ENCODE results near the gene HOTAIR.

The HOTAIR gene

DNA sequence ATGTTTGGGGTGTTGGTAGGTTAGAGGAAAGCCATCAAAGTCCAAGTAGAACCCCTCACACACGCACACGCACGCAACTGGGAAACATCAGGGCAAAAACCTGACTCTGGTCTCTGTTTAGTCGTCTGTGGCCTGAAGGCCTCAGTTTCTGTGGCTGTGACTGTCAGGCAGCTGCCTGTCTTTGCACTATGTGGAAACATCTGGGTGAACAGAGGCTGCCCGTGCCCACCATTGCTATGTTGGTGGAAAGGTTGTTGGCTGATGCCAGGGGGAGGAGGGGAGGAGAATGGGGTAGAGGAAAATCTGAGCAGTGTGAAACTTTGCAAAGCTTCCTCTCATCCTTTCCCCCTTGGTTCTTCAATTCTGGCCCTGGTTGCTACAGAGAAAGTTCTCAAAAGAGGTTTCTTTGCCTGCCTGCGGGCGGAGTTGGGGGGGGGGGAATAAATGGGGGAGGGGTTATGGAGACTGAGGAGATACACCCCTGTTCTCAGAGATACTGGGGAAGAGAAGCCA is 17.7 kb upstream of the HOTAIR start:
- Histone ChIP-seq H3K14ac (ENCODE audit: low read length in 2 of 2) (no peak overlapping the region), H3K4me2 (ENCODE audit: low read length, poor library complexity, severe bottlenecking) (peak overlapping the region; percentile 81), H4K91ac (ENCODE audit: low read length) (no peak overlapping the region), H2BK12ac (ENCODE audit: low read length in 2 of 2) (no peak overlapping the region), H2AFZ (ENCODE audit: low read depth, low read length) (no peak overlapping the region), H3K9me3 (ENCODE audit: control insufficient read depth, low read length) (no peaks in the 10 kb centered on the region), H2AK5ac (ENCODE audit: low read length, severe bottlenecking) (peak overlapping the region; percentile 68), H3K36me3 (ENCODE audit: control insufficient read depth in 1 of 2, insufficient read depth in 2 of 2, low read depth in 1 of 2, low read length in 2 of 2) (no peaks in the 10 kb centered on the region), H3K27me3 (ENCODE audit: control insufficient read depth in 1 of 2, insufficient read depth in 1 of 2, low read length in 2 of 2) (peaks cover 0 to 4% of the 10 kb centered on the region in 2 experiments), H3K4me3 (ENCODE audit: insufficient read depth in 1 of 2, low read depth in 1 of 2, low read length in 2 of 2) (peak overlapping the region in 1 of 2 experiments; percentile 92), H2BK120ac (ENCODE audit: low read depth, low read length) (no peak overlapping the region), H3K4ac (ENCODE audit: low read depth in 1 of 2, low read length in 2 of 2) (no peak overlapping the region), H3K23ac (ENCODE audit: low read length in 2 of 2) (no peak overlapping the region), H3K9ac (ENCODE audit: low read length) (peak overlapping the region; percentile 98), H3K27ac (ENCODE audit: low read length, poor library complexity, severe bottlenecking) (peak overlapping the region; percentile 62), H3K79me1 (replicated peaks; ENCODE audit: low read length, poor library complexity, severe bottlenecking) (peaks cover 2% of the 10 kb centered on the region), H3K4me1 (ENCODE audit: control insufficient read depth, insufficient read depth, low read depth, low read length) (peaks cover 35% of the 10 kb centered on the region), H2BK15ac (ENCODE audit: low read depth, poor library complexity, severe bottlenecking) (no peak overlapping the region), H2BK5ac (ENCODE audit: low read depth, low read length, poor library complexity, severe bottlenecking) (no peak overlapping the region), H3K18ac (ENCODE audit: low read depth in 1 of 2, low read length in 2 of 2) (no peak overlapping the region), H4K8ac (ENCODE audit: low read length) (no peak overlapping the region)
- WGBS: 65% methylated on average over 7 of the region's 7 CpGs
- DNase-seq: no peak

DNA sequence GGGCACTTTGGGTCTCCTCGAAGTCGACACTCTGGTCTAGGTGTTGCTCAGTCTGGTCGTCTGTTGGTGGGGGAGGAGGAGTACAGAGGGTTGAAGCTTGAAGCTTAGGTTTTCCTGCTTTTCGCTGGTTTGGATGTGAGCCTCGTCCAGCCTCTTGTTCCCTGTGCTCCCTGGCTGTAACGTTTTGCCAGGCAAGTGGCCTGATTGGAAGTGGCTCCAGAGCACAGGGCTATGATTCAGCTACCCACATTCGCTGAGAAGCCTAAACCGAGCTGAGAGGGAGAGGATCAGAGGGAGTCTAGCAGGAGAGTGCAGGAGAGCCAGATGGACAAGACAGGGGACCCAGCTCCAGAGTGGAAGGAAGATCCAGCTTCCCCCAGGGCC is 16.3 kb upstream of the HOTAIR start:
- H2AFZ ChIP-seq (ENCODE audit: low read depth, low read length): no peak overlapping the region
- H3K27me3 ChIP-seq (ENCODE audit: control insufficient read depth in 1 of 2, insufficient read depth in 1 of 2, low read length in 2 of 2): peaks cover 0 to 4% of the 10 kb centered on the region in 2 experiments
- H3K4me2 ChIP-seq (ENCODE audit: low read length, poor library complexity, severe bottlenecking): peak overlapping the region; percentile 81
- H3K14ac ChIP-seq (ENCODE audit: low read length in 2 of 2): no peak overlapping the region
- H3K9me3 ChIP-seq (ENCODE audit: control insufficient read depth, low read length): no peaks in the 10 kb centered on the region
- no peak overlapping the region for H2AK5ac ChIP-seq (ENCODE audit: low read length, severe bottlenecking)
- no peak overlapping the region for H2BK15ac ChIP-seq (ENCODE audit: low read depth, poor library complexity, severe bottlenecking)
- no peak for DNase-seq
- WGBS: 17% methylated on average over 8 of the region's 8 CpGs
- H2BK5ac ChIP-seq (ENCODE audit: low read depth, low read length, poor library complexity, severe bottlenecking): no peak overlapping the region
- H3K9ac ChIP-seq (ENCODE audit: low read length): peak overlapping the region; percentile 98
- H3K18ac ChIP-seq (ENCODE audit: low read depth in 1 of 2, low read length in 2 of 2): no peak overlapping the region
- H3K36me3 ChIP-seq (ENCODE audit: control insufficient read depth in 1 of 2, insufficient read depth in 2 of 2, low read depth in 1 of 2, low read length in 2 of 2): no peaks in the 10 kb centered on the region
- H3K4me3 ChIP-seq (ENCODE audit: insufficient read depth in 1 of 2, low read depth in 1 of 2, low read length in 2 of 2): peak overlapping the region; percentile 50 to 92
- H3K4ac ChIP-seq (ENCODE audit: low read depth in 1 of 2, low read length in 2 of 2): no peak overlapping the region
- H3K79me1 ChIP-seq (replicated peaks; ENCODE audit: low read length, poor library complexity, severe bottlenecking): peaks cover 2% of the 10 kb centered on the region
- peaks cover 40% of the 10 kb centered on the region for H3K4me1 ChIP-seq (ENCODE audit: control insufficient read depth, insufficient read depth, low read depth, low read length)
- H4K8ac ChIP-seq (ENCODE audit: low read length): no peak overlapping the region
- no peak overlapping the region for H3K23ac ChIP-seq (ENCODE audit: low read length in 2 of 2)
- peak overlapping the region; percentile 62 for H3K27ac ChIP-seq (ENCODE audit: low read length, poor library complexity, severe bottlenecking)
- H4K91ac ChIP-seq (ENCODE audit: low read length): peak overlapping the region; percentile 74
- H2BK12ac ChIP-seq (ENCODE audit: low read length in 2 of 2): no peak overlapping the region
- H2BK120ac ChIP-seq (ENCODE audit: low read depth, low read length): no peak overlapping the region

DNA sequence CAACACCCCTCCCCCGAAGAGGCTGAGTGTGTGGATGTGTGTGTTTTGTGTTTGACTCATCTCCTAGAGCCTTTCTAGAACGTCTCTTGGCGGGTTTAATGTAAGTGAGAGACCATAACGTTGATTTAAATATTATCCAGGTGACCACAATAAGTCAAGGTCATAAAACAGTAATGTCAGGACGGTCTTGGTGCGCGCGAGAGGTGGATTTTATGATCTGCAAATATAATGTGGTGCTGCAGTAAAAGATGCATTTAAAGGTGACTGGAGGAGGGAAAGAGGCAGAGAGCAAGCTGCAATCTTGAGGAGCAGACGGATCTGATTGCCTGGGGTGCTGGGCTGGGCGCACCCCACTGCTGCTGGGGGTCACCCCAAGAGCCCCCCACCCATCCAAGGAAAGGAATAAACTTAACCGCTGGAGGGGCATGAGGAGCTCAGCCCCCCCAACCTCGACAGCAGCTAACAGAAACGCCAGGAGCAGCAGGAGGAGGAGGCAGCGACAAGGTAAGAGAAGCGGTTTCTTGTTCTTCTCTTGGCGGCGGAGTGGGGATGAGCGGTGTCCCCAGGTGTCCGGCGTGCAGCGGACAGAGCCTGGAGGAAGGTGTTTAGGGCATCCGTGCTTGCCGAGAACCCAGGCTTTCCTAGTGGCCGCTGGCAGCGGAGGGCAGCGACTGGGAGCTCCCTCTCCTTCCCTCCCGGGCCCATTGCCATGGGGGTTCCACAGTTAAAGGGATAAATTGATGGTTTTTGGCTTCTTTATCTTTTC is 15.7 kb upstream of the HOTAIR start:
- H3K4ac ChIP-seq (ENCODE audit: low read depth in 1 of 2, low read length in 2 of 2): no peak overlapping the region
- no peak overlapping the region for H2BK12ac ChIP-seq (ENCODE audit: low read length in 2 of 2)
- peak overlapping the region; percentile 81 for H3K4me2 ChIP-seq (ENCODE audit: low read length, poor library complexity, severe bottlenecking)
- H2BK5ac ChIP-seq (ENCODE audit: low read depth, low read length, poor library complexity, severe bottlenecking): no peak overlapping the region
- H4K91ac ChIP-seq (ENCODE audit: low read length): no peak overlapping the region
- no peak overlapping the region for H4K8ac ChIP-seq (ENCODE audit: low read length)
- H2BK120ac ChIP-seq (ENCODE audit: low read depth, low read length): no peak overlapping the region
- no peak overlapping the region for H2AK5ac ChIP-seq (ENCODE audit: low read length, severe bottlenecking)
- peak overlapping the region; percentile 50 to 92 for H3K4me3 ChIP-seq (ENCODE audit: insufficient read depth in 1 of 2, low read depth in 1 of 2, low read length in 2 of 2)
- peaks cover 43% of the 10 kb centered on the region for H3K4me1 ChIP-seq (ENCODE audit: control insufficient read depth, insufficient read depth, low read depth, low read length)
- H3K79me1 ChIP-seq (replicated peaks; ENCODE audit: low read length, poor library complexity, severe bottlenecking): peaks cover 2% of the 10 kb centered on the region
- no peaks in the 10 kb centered on the region for H3K9me3 ChIP-seq (ENCODE audit: control insufficient read depth, low read length)
- H3K23ac ChIP-seq (ENCODE audit: low read length in 2 of 2): no peak overlapping the region
- no peak overlapping the region for H3K14ac ChIP-seq (ENCODE audit: low read length in 2 of 2)
- peaks cover 0 to 4% of the 10 kb centered on the region in 2 experiments for H3K27me3 ChIP-seq (ENCODE audit: control insufficient read depth in 1 of 2, insufficient read depth in 1 of 2, low read length in 2 of 2)
- H3K27ac ChIP-seq (ENCODE audit: low read length, poor library complexity, severe bottlenecking): peak overlapping the region; percentile 62
- peak overlapping the region; percentile 33 for H2BK15ac ChIP-seq (ENCODE audit: low read depth, poor library complexity, severe bottlenecking)
- peak overlapping the region; percentile 98 for H3K9ac ChIP-seq (ENCODE audit: low read length)
- no peak for DNase-seq
- 21% methylated on average over 27 of the region's 27 CpGs for WGBS
- no peaks in the 10 kb centered on the region for H3K36me3 ChIP-seq (ENCODE audit: control insufficient read depth in 1 of 2, insufficient read depth in 2 of 2, low read depth in 1 of 2, low read length in 2 of 2)
- no peak overlapping the region for H3K18ac ChIP-seq (ENCODE audit: low read depth in 1 of 2, low read length in 2 of 2)
- no peak overlapping the region for H2AFZ ChIP-seq (ENCODE audit: low read depth, low read length)

DNA sequence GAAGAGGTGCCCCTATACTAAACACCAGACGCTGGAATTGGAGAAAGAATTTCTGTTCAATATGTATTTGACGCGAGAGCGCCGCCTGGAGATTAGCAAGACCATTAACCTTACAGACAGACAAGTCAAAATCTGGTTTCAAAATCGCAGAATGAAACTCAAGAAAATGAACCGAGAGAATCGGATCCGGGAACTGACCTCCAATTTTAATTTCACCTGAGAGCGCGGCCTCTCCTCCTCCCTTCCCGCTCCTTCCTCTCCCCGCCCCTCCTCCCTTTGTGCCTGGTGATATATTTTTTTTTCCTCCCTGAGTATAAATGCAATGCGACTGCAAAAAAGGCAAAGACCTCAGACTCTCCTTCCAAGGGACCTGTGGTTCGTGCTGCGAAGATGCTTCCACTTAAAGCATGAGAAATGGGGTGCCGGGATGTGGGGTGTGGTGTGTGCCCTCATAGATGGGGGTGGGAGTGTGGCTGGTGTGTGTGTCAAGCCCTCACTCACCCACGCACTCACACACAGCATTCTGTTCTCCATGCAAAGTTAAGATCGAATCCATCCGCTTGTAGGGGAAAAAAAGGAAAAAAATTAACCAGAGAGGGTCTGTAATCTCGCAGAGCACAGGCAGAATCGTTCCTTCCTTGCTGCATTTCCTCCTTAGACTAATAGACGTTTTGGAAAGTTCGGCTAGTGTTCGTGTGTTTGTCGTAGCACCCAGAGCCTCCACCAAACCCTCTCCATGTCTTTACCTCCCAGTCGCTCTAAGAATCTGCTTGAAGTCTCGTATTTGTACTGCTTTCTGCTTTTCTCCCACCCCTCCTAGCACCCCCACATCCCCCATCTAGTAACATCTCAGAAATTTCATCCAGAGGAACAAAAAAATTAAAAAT is 14.7 kb upstream of the HOTAIR start:
- Histone ChIP-seq H3K14ac (ENCODE audit: low read length in 2 of 2) (no peak overlapping the region), H3K9ac (ENCODE audit: low read length) (peak overlapping the region; percentile 98), H3K4me1 (ENCODE audit: control insufficient read depth, insufficient read depth, low read depth, low read length) (peaks cover 43% of the 10 kb centered on the region), H3K36me3 (ENCODE audit: control insufficient read depth in 1 of 2, insufficient read depth in 2 of 2, low read depth in 1 of 2, low read length in 2 of 2) (no peaks in the 10 kb centered on the region), H3K79me1 (replicated peaks; ENCODE audit: low read length, poor library complexity, severe bottlenecking) (peaks cover 2% of the 10 kb centered on the region), H3K27ac (ENCODE audit: low read length, poor library complexity, severe bottlenecking) (peak overlapping the region; percentile 8), H3K18ac (ENCODE audit: low read depth in 1 of 2, low read length in 2 of 2) (no peak overlapping the region), H3K4ac (ENCODE audit: low read depth in 1 of 2, low read length in 2 of 2) (no peak overlapping the region), H4K91ac (ENCODE audit: low read length) (no peak overlapping the region), H2AFZ (ENCODE audit: low read depth, low read length) (no peak overlapping the region), H3K27me3 (ENCODE audit: control insufficient read depth in 1 of 2, insufficient read depth in 1 of 2, low read length in 2 of 2) (peaks cover 0 to 4% of the 10 kb centered on the region in 2 experiments), H3K9me3 (ENCODE audit: control insufficient read depth, low read length) (no peaks in the 10 kb centered on the region), H4K8ac (ENCODE audit: low read length) (peak overlapping the region; percentile 19), H2BK5ac (ENCODE audit: low read depth, low read length, poor library complexity, severe bottlenecking) (no peak overlapping the region), H3K23ac (ENCODE audit: low read length in 2 of 2) (no peak overlapping the region), H2AK5ac (ENCODE audit: low read length, severe bottlenecking) (no peak overlapping the region), H3K4me3 (ENCODE audit: insufficient read depth in 1 of 2, low read depth in 1 of 2, low read length in 2 of 2) (peak overlapping the region in 1 of 2 experiments; percentile 92), H2BK12ac (ENCODE audit: low read length in 2 of 2) (no peak overlapping the region), H2BK15ac (ENCODE audit: low read depth, poor library complexity, severe bottlenecking) (no peak overlapping the region), H3K4me2 (ENCODE audit: low read length, poor library complexity, severe bottlenecking) (peak overlapping the region; percentile 59), H2BK120ac (ENCODE audit: low read depth, low read length) (no peak overlapping the region)
- peak; percentile 71 for DNase-seq
- WGBS: 22% methylated on average over 24 of the region's 28 CpGs

Data from mesenchymal stem cell (in vitro differentiated cells and primary cell).